Measurements from ENCODE around the gene CYTH4. TPM values are rescaled to one million over a fixed set of nuclear protein-coding genes. Genes with fewer than 3 reads are reported as not detected.
A peak's percentile ranks its signal among the peaks of the same experiment; 100 is the strongest.

The CYTH4 gene
- total RNA-seq, 4 donors from 2014 or later, result 5.1 to 27.3 (median 9.4) TPM

GRCh38 chr22:37279331-37280181 lies 2.8 kb upstream of the CYTH4 start:
- intact Hi-C loops (cut with DNase I), result no loop called here
- no peak overlapping the region for H3K27ac ChIP-seq (replicated peaks in 1 of 4)
- peaks cover 0 to 92% (median 4%) of the 10 kb centered on the region in 4 donors for H3K27me3 ChIP-seq
- no peaks in the 10 kb centered on the region for H3K36me3 ChIP-seq
- TF ChIP-seq POLR2AphosphoS5 (IDR thresholded peaks at IDR 0.05), result no peak
- no peak for TF ChIP-seq CTCF (IDR thresholded peaks at IDR 0.05)
- TF ChIP-seq POLR2A (IDR thresholded peaks at IDR 0.05; ENCODE audit: low read depth), result no peak
- TF ChIP-seq EP300 (IDR thresholded peaks at IDR 0.05), result no peak
- WGBS, result 67% methylated on average over 16 of the region's 17 CpGs
- DNase-seq (ENCODE audit: extremely low spot score), result no peak
- no peaks in the 10 kb centered on the region for H3K9me3 ChIP-seq
- H3K4me3 ChIP-seq, result no peak overlapping the region
- peaks cover 0 to 4% (median 2%) of the 10 kb centered on the region in 4 donors for H3K4me1 ChIP-seq

- peaks cover 0 to 9% (median 3%) of the 10 kb centered on the region in 4 donors for H3K4me1 ChIP-seq
- WGBS, result 93% methylated on average over 5 of the region's 5 CpGs
- H3K27me3 ChIP-seq, result peaks cover 0 to 89% (median 4%) of the 10 kb centered on the region in 4 donors
- no peak for DNase-seq (ENCODE audit: extremely low spot score)
- H3K9me3 ChIP-seq, result no peaks in the 10 kb centered on the region
- no peak for TF ChIP-seq CTCF (IDR thresholded peaks at IDR 0.05)
- no peak for TF ChIP-seq POLR2AphosphoS5 (IDR thresholded peaks at IDR 0.05)
- no peak for TF ChIP-seq EP300 (IDR thresholded peaks at IDR 0.05)
- H3K36me3 ChIP-seq, result no peaks in the 10 kb centered on the region
- intact Hi-C loops (cut with DNase I), result no loop called here
- no peak overlapping the region for H3K4me3 ChIP-seq
- H3K27ac ChIP-seq (replicated peaks in 1 of 4), result no peak overlapping the region
Observed at GRCh38 chr22:37280718-37281117, 1.6 kb upstream of the CYTH4 start.

- Histone ChIP-seq H3K4me3 (no peak overlapping the region), H3K27ac (replicated peaks in 1 of 4) (no peak overlapping the region), H3K9me3 (no peaks in the 10 kb centered on the region), H3K27me3 (peaks cover 0 to 85% (median 4%) of the 10 kb centered on the region in 4 donors), H3K4me1 (peaks cover 0 to 9% (median 3%) of the 10 kb centered on the region in 4 donors), H3K36me3 (no peaks in the 10 kb centered on the region)
- DNase-seq (ENCODE audit: extremely low spot score), result no peak
- intact Hi-C loops (cut with DNase I), result no loop called here
- 95% methylated on average over 7 of the region's 7 CpGs for WGBS
- TF ChIP-seq CTCF (IDR thresholded peaks at IDR 0.05) (no peak), EP300 (IDR thresholded peaks at IDR 0.05) (no peak), POLR2AphosphoS5 (IDR thresholded peaks at IDR 0.05) (no peak)
Observed at GRCh38 chr22:37281195-37281594, 1.1 kb upstream of the CYTH4 start.

GRCh38 chr22:37281646-37282384 lies 493 bp upstream of the CYTH4 start:
- WGBS, result 80% methylated on average over 12 of the region's 12 CpGs
- Histone ChIP-seq H3K4me3 (peak overlapping the region; percentile 32 to 54 (median 41)), H3K36me3 (no peaks in the 10 kb centered on the region), H3K9me3 (no peaks in the 10 kb centered on the region), H3K4me1 (peaks cover 0 to 9% (median 3%) of the 10 kb centered on the region in 4 donors), H3K27me3 (peaks cover 0 to 85% (median 4%) of the 10 kb centered on the region in 4 donors), H3K27ac (replicated peaks in 1 of 4) (no peak overlapping the region)
- no peak for DNase-seq (ENCODE audit: extremely low spot score)
- TF ChIP-seq EP300 (IDR thresholded peaks at IDR 0.05), result no peak
- no peak for TF ChIP-seq CTCF (IDR thresholded peaks at IDR 0.05)
- TF ChIP-seq POLR2A (IDR thresholded peaks at IDR 0.05; ENCODE audit: low read depth), result no peak
- no peak for TF ChIP-seq POLR2AphosphoS5 (IDR thresholded peaks at IDR 0.05)
- intact Hi-C loops (cut with DNase I), result no loop called here
